ENCODE measurements around the gene PALB2. TPM values are rescaled to one million over a fixed set of nuclear protein-coding genes. Genes with fewer than 3 reads are reported as not detected.

Gene PALB2
- total and polyA plus RNA-seq, 9 of the 15 experiments (the other 6 are each of a cell fraction or from before 2014, with no cell fraction given) = 7.0 to 25.8 (median 15.2) TPM

DNA sequence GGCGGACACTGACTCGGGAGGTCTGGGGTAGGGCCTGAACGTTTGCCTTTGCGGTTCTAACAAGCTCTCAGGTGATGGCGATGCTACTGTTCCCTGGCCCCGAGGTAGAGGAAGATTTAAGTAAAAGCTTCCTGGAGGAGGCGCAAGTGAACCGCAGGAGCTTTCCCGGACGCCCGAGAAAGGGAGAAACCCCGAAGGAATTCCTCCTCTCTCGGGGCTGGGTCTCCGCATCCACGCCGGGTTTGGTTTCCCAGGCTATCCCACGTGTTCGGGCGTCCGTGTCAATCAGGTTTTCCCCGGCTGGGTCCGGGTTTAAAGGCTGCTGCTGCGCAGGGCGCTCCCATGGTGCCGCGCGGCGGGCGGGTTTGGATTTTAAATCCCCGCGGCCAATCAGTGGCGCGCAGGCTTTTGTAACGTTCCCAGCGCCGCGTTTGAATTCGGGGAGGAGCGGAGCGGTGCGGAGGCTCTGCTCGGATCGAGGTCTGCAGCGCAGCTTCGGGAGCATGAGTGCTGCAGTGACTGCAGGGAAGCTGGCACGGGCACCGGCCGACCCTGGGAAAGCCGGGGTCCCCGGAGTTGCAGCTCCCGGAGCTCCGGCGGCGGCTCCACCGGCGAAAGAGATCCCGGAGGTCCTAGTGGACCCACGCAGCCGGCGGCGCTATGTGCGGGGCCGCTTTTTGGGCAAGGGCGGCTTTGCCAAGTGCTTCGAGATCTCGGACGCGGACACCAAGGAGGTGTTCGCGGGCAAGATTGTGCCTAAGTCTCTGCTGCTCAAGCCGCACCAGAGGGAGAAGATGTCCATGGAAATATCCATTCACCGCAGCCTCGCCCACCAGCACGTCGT lies 37.5 kb upstream of the PALB2 start, which contains the start of gene PLK1 (continued):
- TF ChIP-seq CEBPG (CRISPR knock-in tag; IDR thresholded peaks at IDR 0.05) (no peak), CEBPG (tag; conservative IDR thresholded peaks at IDR 0.05 in 1 of 2, IDR thresholded peaks at IDR 0.05 in 1 of 2) (no peak), CHAMP1 (IDR thresholded peaks at IDR 0.05) (peak; percentile 78; the same call in 1 of the 2 replicates), LARP7 (IDR thresholded peaks at IDR 0.05) (no peak), ZNF175 (CRISPR knock-in tag; IDR thresholded peaks at IDR 0.05; ENCODE audit: low read depth) (no peak), KAT7 (CRISPR knock-in tag; IDR thresholded peaks at IDR 0.05; ENCODE audit: borderline replicate concordance) (no peak; the same call in 1 of the 2 replicates), SNAPC5 (CRISPR knock-in tag; IDR thresholded peaks at IDR 0.05) (no peak), PRMT5 (CRISPR knock-in tag; IDR thresholded peaks at IDR 0.05) (no peak), POLR3A (IDR thresholded peaks at IDR 0.05; ENCODE audit: borderline replicate concordance, extremely low read depth, insufficient read depth, insufficient read length) (no peak), ELF4 (CRISPR knock-in tag; IDR thresholded peaks at IDR 0.05) (no peak), RBFOX2 (IDR thresholded peaks at IDR 0.05; ENCODE audit: low read depth, low read length) (peak; percentile 96), ZFP91 (CRISPR knock-in tag; IDR thresholded peaks at IDR 0.05) (no peak), GTF2A2 (tag; IDR thresholded peaks at IDR 0.05) (no peak), FOXJ2 (tag; IDR thresholded peaks at IDR 0.05) (no peak)
- TF ChIP-seq, protein P1, sequence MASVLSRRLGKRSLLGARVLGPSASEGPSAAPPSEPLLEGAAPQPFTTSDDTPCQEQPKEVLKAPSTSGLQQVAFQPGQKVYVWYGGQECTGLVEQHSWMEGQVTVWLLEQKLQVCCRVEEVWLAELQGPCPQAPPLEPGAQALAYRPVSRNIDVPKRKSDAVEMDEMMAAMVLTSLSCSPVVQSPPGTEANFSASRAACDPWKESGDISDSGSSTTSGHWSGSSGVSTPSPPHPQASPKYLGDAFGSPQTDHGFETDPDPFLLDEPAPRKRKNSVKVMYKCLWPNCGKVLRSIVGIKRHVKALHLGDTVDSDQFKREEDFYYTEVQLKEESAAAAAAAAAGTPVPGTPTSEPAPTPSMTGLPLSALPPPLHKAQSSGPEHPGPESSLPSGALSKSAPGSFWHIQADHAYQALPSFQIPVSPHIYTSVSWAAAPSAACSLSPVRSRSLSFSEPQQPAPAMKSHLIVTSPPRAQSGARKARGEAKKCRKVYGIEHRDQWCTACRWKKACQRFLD (CRISPR knock-in tag; IDR thresholded peaks at IDR 0.05) = no peak
- TF ChIP-seq, protein P2, sequence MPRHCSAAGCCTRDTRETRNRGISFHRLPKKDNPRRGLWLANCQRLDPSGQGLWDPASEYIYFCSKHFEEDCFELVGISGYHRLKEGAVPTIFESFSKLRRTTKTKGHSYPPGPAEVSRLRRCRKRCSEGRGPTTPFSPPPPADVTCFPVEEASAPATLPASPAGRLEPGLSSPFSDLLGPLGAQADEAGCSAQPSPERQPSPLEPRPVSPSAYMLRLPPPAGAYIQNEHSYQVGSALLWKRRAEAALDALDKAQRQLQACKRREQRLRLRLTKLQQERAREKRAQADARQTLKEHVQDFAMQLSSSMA (CRISPR knock-in tag; IDR thresholded peaks at IDR 0.05) = no peak

All from K562 (cell line).